Activated naive CD8-positive, alpha-beta T cell treated with anti-CD3 and anti-CD28 coated beads, Interleukin-2, amount 50 U/mL, for 16 hours (primary cell): ENCODE results near the gene DGUOK.
"Not testable (repeated sequence)": the region's sequence is repeated elsewhere in the genome, so short reads cannot be mapped to it uniquely, and the experiment has no call there.

Source experiments
- DNase-seq: peaks from one replicate; pipeline ENCODE4 v3.0.0-alpha.2; 2020; ENCODE audit warnings: low read depth, low spot score

Gene DGUOK

GRCh38 chr2:73899801-73900336 lies 26.8 kb upstream of the DGUOK start:
- no peak for DNase-seq

GRCh38 chr2:73901143-73901542 lies 25.5 kb upstream of the DGUOK start:
- DNase-seq = no peak

- no peak for DNase-seq
Observed at GRCh38 chr2:73902284-73902683, 24.4 kb upstream of the DGUOK start.

DNA sequence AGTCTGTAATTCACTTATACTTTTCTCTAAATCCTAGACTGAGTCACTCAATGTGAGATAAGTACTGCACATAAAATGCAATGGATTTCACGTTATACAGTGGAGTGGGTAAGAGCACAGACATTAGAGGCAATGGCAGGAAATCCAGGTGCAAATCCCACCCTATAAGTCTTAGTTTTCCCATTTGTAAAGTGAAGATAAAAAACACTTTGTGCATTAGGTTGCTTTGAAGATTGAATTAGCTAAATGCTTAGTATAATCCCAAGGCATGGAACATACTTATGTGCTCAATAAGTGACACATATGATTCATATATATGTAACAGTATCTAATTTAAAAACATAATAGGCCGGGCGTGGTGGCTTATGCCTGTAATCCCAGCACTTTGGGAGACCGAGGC lies 23.4 kb upstream of the DGUOK start:
- DNase-seq = no peak

DNA sequence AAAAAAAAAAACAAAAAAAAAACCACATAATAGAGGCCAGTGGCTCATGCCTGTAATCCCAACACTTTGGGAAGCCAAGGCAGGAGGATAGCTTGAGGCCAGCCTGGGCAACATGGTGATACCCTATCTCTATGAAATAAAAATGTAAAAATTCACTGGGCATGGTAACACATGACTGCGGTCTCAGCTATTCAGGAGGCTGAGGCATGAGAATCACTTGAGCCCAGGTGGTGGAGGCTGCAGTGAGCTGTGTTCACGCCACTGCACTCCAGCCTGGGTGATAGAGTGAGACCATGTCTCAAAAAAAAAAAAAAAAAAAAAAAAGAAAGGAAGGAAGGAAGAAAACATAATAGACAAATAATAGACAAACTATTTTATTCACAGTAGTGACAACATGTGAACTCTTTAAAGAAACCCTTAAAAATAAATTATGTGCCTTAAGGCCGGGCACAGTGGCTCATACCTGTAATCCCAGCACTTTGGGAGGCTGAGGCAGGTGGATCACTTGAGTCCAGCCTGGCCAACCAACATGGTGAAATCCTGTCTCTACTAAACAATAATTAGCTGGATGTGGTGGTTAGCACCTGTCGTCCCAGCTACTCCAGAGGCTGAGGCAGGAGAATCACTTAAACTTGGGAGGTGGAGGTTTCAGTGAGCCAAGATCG lies 22.6 kb upstream of the DGUOK start:
- not testable (repeated sequence) for DNase-seq

GRCh38 chr2:73904952-73905351 lies 21.7 kb upstream of the DGUOK start:
- no peak for DNase-seq

DNA sequence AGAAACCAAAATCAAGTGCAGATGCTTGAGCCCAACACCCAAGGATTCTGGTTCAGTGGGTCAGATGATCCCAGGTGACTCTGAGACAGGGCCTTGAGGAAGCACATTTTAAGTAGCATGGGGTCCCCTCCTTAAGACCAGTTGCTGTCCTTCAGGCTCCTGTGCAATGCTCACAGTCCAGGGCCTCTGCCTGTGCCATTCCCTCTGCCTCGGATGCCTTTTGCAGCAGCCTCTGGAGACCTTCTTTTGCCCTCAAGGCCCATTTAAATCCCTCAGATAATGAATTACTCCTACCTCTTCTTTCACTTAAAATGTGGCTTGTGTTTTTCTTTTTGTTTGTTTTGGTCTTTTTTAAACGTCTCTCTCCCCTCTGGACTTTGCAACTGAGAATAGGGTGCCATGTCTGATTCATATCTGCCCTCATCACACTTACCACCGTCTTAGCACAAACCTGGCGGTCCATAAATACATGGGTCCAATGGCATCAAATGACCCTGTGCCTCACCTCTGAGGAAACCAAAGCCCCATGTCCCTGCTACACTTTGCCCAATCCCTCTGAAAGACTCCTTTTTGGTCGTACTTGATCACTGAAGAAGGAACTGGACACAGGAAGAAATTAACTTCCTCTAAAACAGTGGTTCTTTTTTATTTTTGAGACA lies 19.7 kb upstream of the DGUOK start:
- no peak for DNase-seq

DNA sequence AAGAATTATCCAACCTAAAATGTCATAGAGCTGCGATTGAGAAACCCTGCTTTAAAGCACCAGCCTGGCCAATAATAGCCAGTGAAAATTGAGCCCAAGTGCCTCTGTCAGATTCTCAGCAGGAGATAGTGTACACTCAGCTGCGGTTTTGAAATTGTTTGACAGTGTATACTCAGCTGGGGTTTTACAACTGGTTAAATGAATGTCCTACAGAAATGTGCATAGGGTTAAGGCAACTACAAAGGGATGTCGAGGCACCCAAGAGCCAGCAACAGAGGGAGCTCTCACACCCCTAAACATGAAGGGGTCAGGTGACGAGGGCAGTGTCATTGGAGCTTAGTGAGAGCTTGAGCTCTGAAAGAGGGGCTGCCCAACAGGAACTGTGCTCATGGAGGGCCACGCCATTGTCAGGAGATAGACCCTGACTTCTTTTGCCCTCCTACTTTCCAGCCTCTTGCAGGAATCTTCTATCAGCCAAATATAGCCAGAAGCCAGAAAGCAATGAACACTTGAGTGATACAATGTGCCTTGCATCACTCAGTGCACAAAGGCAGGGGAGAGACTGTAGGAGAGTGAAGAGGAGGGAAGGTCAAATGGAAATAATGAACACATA lies 18.7 kb upstream of the DGUOK start:
- DNase-seq = peak; percentile 25

DNA sequence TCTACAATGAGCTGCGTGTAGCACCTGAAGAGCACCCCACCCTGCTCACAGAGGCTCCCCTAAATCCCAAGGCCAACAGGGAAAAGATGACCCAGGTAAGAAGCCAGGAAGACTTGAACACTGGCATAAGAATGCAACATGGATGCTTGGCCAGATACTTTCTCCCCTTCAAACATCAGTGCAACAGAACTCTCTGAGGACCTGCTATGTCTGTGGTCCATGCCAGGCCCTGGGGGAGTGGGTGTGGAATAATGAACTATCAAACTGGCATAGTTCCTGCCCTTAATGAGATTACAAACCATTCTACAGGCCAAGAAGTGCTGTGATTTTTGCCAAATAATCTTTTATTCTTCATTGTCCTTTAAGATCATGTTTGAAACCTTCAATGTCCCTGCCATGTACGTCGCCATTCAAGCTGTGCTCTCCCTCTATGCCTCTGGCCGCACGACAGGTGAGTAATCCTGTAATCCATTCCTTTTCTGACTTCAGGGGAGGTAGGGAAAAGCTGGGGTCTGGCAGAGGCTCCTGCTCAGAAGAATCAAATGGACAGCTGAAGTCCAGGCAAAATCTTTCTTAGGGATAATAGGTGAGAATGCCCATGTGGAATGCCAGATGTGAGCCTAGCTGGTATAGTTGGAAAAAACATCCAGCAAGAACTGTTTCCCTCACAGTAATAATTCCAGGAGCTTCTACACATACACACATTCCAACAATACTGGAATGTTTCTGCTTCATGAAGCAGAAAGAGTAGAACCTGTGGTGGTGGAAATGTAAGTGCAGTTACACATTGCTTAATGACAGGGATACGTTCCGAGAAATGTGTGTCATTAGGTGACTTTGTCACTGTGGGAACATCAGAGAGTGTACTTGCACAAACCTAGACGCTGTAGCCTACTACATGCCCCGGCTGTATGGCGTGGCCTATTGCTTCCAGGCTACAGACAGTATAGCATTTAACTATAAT lies 17.7 kb upstream of the DGUOK start:
- no peak for DNase-seq

GRCh38 chr2:73910873-73911547 lies 15.7 kb upstream of the DGUOK start:
- no peak for DNase-seq

GRCh38 chr2:73911548-73912208 lies 15.0 kb upstream of the DGUOK start:
- no peak for DNase-seq

GRCh38 chr2:73913414-73914054 lies 13.1 kb upstream of the DGUOK start:
- no peak for DNase-seq

GRCh38 chr2:73914667-73915066 lies 12.0 kb upstream of the DGUOK start:
- DNase-seq = no peak

GRCh38 chr2:73915437-73915993 lies 11.2 kb upstream of the DGUOK start:
- DNase-seq = no peak

DNA sequence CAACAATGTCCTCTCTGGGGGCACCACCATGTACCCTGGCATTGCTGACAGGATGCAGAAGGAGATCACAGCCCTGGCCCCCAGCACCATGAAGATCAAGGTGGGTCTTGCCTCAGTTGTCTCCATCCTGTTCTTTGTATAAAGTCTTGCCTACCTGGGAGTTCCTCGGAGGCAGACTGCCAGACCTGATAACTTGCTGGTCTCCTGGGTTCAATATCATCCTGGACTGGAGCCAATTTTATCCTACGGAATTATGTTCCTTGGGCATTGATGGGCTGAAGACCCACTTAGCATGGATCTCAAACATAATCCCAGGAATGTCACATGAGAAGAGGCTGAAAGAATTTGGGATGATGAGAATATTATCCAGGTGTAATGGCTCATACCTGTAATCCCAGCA lies 10.0 kb upstream of the DGUOK start:
- DNase-seq = no peak

GRCh38 chr2:73917296-73917695 lies 9.4 kb upstream of the DGUOK start:
- DNase-seq = no peak

DNA sequence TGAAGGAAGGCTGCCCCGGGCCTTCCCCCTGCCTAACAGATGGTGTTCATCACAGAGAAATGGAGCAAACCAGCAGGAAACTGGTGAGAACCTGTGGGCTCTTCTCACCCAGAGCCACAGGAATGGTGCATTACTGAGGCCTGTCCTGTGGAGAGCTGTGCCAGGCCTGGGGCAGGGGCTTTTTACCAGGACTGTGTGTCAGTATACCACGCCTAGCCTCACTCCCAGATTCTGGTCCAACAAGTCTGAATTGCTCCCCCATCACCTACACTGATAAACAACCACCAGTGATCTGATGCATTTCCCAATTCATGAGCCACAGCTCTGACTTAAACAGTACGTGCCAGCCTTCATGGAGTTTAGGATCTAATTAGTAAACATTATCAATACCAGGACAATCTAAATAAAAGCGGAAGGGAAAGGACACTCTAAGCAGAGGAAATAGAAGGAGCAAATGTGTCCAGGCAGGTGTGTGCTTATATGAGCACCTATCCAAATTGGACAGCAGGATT lies 8.9 kb upstream of the DGUOK start:
- DNase-seq = no peak

DNA sequence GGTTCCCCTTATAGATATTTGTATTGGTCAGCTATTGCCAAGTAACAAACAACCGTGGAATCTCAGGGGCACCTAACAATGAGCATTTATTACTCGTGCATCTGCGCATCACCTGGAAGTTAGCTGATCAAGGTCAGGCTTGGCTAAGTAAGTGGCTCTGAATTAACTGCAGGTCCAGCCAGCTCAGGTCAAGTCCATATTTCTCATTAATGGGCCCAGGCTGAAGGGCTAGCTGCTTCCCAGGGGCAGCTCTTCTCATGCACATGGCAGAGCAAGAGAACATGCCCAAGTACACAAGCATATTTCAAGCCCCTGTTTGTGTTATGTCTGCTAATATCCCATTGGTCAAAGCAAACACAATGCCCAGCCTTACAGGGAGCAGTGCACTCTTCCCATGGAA lies 7.8 kb upstream of the DGUOK start:
- DNase-seq = no peak

- DNase-seq = no peak
Observed at GRCh38 chr2:73919596-73920228, 7.0 kb upstream of the DGUOK start.
